Pulmonary artery endothelial cell (primary cell): Measurements from ENCODE around the gene MAGI2. TPM values are rescaled to one million over a fixed set of nuclear protein-coding genes. Genes with fewer than 3 reads are reported as not detected.

Source experiments
- DNase-seq: peaks from one replicate; pipeline ENCODE4 v3.0.0-alpha.2; 2011; ENCODE audit warnings: low read depth, low spot score
- total RNA-seq: library from RNA; depleted of rRNA; stranded (reverse); fragments of >200 nt; gene quantifications from 2 replicates; pipeline ENCODE4 v1.2.3, GENCODE V29; 2014

MAGI2 gene
- total RNA-seq, 1 donor from 2014 or later, result 1.3 TPM

GRCh38 chr7:79302293-79302692 is 151.2 kb downstream of the MAGI2 start:
- no peak for DNase-seq

- no peak for DNase-seq
Observed at GRCh38 chr7:79301419-79301818, 152.0 kb downstream of the MAGI2 start.

- DNase-seq, result no peak
Observed at GRCh38 chr7:79300573-79300972, 152.9 kb downstream of the MAGI2 start.

- DNase-seq, result no peak
Observed at GRCh38 chr7:79298145-79298760, 155.2 kb downstream of the MAGI2 start.

GRCh38 chr7:79296553-79297320 is 156.7 kb downstream of the MAGI2 start:
- no peak for DNase-seq

GRCh38 chr7:79293655-79294142 is 159.8 kb downstream of the MAGI2 start:
- DNase-seq, result no peak

- no peak for DNase-seq
Observed at GRCh38 chr7:79292834-79293233, 160.6 kb downstream of the MAGI2 start.

GRCh38 chr7:79291498-79291865 is 162.0 kb downstream of the MAGI2 start:
- DNase-seq, result no peak

GRCh38 chr7:79290841-79291497 is 162.5 kb downstream of the MAGI2 start:
- no peak for DNase-seq

GRCh38 chr7:79290398-79290797 is 163.1 kb downstream of the MAGI2 start:
- DNase-seq, result no peak

GRCh38 chr7:79288655-79289054 is 164.8 kb downstream of the MAGI2 start:
- no peak for DNase-seq

GRCh38 chr7:79287981-79288380 is 165.5 kb downstream of the MAGI2 start:
- no peak for DNase-seq

GRCh38 chr7:79286181-79286580 is 167.3 kb downstream of the MAGI2 start:
- DNase-seq, result no peak

- no peak for DNase-seq
Observed at GRCh38 chr7:79285756-79286155, 167.7 kb downstream of the MAGI2 start.

- DNase-seq, result no peak
Observed at GRCh38 chr7:79284211-79284610, 169.3 kb downstream of the MAGI2 start.

GRCh38 chr7:79282882-79283602 is 170.4 kb downstream of the MAGI2 start:
- no peak for DNase-seq

- DNase-seq, result no peak
Observed at GRCh38 chr7:79282070-79282694, 171.3 kb downstream of the MAGI2 start.

- no peak for DNase-seq
Observed at GRCh38 chr7:79281426-79281825, 172.0 kb downstream of the MAGI2 start.

- no peak for DNase-seq
Observed at GRCh38 chr7:79272938-79273337, 180.5 kb downstream of the MAGI2 start.

GRCh38 chr7:79272066-79272669 is 181.3 kb downstream of the MAGI2 start:
- DNase-seq, result no peak

- DNase-seq, result no peak
Observed at GRCh38 chr7:79268730-79269129, 184.7 kb downstream of the MAGI2 start.
